Right atrium auricular region (tissue), 2 donors: ENCODE data around the gene LRBA. TPM values are rescaled to one million over a fixed set of nuclear protein-coding genes. Genes with fewer than 3 reads are reported as not detected.

Experiments used
- DNase-seq: peaks from one replicate; pipeline ENCODE4 v3.0.0-alpha.2; 2019; ENCODE audit warnings: low spot score
- H3K27ac ChIP-seq, 2 donors: fragments of 200-600 bp; sonication (generic); 1 replicate in 1 of 2; 2 replicates in 1 of 2; pipeline ENCODE4 v1.5.1; 2016 to 2019
- H3K27me3 ChIP-seq, 2 donors: fragments of 200-600 bp; sonication (generic); one replicate each; pipeline versions ENCODE4 v1.5.1 to v1.6.0; 2017 to 2019
- H3K36me3 ChIP-seq: fragments of 200-600 bp; sonication (generic); one replicate; pipeline ENCODE4 v1.5.1; 2016
- H3K4me1 ChIP-seq, 2 donors: fragments of 200-600 bp; sonication (generic); one replicate each; pipeline versions ENCODE4 v1.5.1 to v1.6.0; 2017 to 2019
- H3K4me3 ChIP-seq, 2 donors: fragments of 200-600 bp; sonication (generic); 1 replicate in 1 of 2; 2 replicates in 1 of 2; pipeline ENCODE4 v1.5.1; 2017 to 2019; ENCODE audit warnings: mild to moderate bottlenecking in 1 of 2, moderate library complexity in 1 of 2
- H3K9me3 ChIP-seq, 2 donors: fragments of 200-600 bp; sonication (generic); one replicate each; pipeline ENCODE4 v1.5.1; 2019
- total RNA-seq, 2 donors: library from RNA; depleted of rRNA; stranded (reverse); fragments of >200 nt; gene quantifications; one replicate each; pipeline ENCODE4 v1.1.0, GENCODE V29; 2016
- TF ChIP-seq, protein P1 (sequence below), 2 donors: fragments of 200-600 bp; sonication (generic); IDR thresholded peaks; one replicate each; pipeline ENCODE4 v1.5.1; 2019; ENCODE audit warnings: antibody characterized with exemption in 2 of 2

Gene LRBA
- total RNA-seq, 2 donors from 2014 or later: 20.8 to 37.7 TPM

DNA sequence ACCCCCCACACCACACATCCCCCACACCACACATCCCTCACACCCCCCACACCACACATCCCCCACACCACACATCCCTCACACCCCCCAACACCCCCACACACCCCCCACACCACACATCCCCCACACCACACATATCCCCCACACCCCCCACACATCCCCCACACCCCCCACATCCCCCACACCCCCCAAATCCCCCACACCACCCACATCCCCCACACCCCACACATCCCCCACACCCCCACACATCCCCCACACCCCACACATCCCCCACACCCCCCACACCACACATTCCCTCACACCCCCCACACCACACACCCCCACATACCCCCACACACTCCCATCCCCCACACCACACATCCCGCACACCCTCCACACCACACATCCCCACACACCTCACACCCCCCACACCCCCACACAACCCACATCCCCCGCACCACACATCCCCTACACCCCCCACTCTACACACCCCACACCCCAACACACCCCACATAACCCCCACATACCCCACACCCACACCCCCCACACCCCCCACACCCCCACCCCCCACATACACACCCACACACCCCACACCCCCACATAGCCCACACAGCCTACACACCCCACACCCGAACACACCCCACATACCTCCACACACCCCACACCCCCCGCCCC lies 764.0 kb downstream of the LRBA start:
- Histone ChIP-seq H3K27ac (no peak overlapping the region), H3K4me1 (no peaks in the 10 kb centered on the region), H3K36me3 (peaks cover 12% of the 10 kb centered on the region), H3K9me3 (no peaks in the 10 kb centered on the region), H3K27me3 (no peaks in the 10 kb centered on the region), H3K4me3 (no peak overlapping the region)
- no peak for DNase-seq
- TF ChIP-seq, protein P1, sequence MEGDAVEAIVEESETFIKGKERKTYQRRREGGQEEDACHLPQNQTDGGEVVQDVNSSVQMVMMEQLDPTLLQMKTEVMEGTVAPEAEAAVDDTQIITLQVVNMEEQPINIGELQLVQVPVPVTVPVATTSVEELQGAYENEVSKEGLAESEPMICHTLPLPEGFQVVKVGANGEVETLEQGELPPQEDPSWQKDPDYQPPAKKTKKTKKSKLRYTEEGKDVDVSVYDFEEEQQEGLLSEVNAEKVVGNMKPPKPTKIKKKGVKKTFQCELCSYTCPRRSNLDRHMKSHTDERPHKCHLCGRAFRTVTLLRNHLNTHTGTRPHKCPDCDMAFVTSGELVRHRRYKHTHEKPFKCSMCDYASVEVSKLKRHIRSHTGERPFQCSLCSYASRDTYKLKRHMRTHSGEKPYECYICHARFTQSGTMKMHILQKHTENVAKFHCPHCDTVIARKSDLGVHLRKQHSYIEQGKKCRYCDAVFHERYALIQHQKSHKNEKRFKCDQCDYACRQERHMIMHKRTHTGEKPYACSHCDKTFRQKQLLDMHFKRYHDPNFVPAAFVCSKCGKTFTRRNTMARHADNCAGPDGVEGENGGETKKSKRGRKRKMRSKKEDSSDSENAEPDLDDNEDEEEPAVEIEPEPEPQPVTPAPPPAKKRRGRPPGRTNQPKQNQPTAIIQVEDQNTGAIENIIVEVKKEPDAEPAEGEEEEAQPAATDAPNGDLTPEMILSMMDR (IDR thresholded peaks at IDR 0.05): no peak

DNA sequence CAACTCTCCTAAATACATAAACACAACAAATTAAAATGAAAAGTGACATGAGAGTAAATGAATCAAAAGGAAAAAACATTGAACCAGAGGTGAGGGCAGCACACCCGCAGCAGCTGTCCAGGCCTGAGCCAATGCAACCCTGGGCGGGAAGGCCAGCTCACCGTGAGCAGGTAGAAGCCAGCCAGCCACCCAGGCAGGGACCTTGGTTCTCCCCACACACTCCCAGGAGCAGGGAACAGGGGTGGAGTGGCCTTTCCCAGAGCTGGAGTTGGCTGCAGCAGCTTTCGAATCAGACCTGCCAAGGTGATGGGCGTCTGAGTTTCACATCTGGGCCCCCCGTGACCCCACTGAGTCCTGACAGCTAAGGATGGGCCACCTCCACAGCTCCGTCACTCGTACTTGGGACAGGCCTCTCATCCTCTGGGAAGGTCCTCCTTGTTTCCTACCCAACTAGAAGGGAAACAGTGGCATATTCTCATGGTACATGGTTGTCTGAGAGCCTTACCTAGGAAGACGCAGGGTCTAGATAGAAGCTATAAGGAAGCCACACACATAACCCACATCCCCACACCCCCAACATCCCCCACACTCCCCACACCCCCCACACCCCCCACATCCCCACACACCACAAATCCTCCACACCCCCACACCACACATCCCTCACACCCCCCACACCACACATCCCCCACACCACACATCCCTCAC lies 764.6 kb downstream of the LRBA start:
- H3K36me3 ChIP-seq: peaks cover 12% of the 10 kb centered on the region
- DNase-seq: no peak
- no peak overlapping the region for H3K27ac ChIP-seq
- H3K9me3 ChIP-seq: no peaks in the 10 kb centered on the region
- H3K27me3 ChIP-seq: no peaks in the 10 kb centered on the region
- H3K4me1 ChIP-seq: no peaks in the 10 kb centered on the region
- no peak overlapping the region for H3K4me3 ChIP-seq
- TF ChIP-seq, protein P1 (IDR thresholded peaks at IDR 0.05): no peak

DNA sequence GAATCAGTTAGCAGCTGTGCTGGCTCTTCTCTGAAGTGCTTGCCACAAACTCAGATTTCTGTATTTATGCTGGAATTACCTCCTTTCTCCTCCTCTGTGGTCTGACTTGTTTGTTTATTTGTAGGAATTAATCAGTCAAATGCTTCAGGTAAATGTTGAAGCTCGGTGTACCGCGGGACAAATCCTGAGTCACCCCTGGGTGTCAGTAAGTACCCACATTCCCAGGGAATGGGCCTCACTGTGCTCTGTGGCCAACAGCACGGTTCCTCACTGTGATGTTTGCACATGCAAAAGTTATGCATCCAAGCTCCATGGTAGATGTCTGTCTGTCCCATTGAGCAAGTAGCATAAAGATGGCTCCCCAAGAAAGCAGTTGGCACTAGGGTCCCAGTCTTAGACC lies 766.9 kb downstream of the LRBA start:
- TF ChIP-seq, protein P1 (IDR thresholded peaks at IDR 0.05): no peak
- H3K36me3 ChIP-seq: peaks cover 12% of the 10 kb centered on the region
- no peak overlapping the region for H3K27ac ChIP-seq
- DNase-seq: no peak
- H3K4me1 ChIP-seq: no peaks in the 10 kb centered on the region
- H3K4me3 ChIP-seq: no peak overlapping the region
- H3K9me3 ChIP-seq: no peaks in the 10 kb centered on the region
- no peaks in the 10 kb centered on the region for H3K27me3 ChIP-seq

DNA sequence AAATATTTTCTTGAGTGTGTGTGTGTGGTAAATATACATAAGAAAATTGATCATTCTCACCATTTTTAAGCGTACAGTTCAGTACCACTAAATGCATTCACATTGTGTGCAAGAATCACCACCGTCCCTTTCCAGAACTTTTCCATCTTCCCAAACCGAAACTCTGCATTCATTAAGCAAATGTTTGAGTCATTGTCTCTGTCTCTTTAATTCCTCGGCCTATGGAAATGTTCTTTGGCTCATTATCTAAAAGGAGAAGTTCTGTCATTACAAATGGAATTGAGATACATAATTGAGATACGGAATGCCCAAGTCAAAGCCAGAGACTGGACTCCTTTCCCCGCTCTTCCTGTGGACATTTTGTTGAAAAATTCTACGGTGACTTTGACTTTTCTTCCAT lies 767.9 kb downstream of the LRBA start:
- no peak for DNase-seq
- no peaks in the 10 kb centered on the region for H3K27me3 ChIP-seq
- no peaks in the 10 kb centered on the region for H3K9me3 ChIP-seq
- peaks cover 12% of the 10 kb centered on the region for H3K36me3 ChIP-seq
- H3K27ac ChIP-seq: no peak overlapping the region
- no peak overlapping the region for H3K4me3 ChIP-seq
- H3K4me1 ChIP-seq: no peaks in the 10 kb centered on the region
- TF ChIP-seq, protein P1 (IDR thresholded peaks at IDR 0.05): no peak

DNA sequence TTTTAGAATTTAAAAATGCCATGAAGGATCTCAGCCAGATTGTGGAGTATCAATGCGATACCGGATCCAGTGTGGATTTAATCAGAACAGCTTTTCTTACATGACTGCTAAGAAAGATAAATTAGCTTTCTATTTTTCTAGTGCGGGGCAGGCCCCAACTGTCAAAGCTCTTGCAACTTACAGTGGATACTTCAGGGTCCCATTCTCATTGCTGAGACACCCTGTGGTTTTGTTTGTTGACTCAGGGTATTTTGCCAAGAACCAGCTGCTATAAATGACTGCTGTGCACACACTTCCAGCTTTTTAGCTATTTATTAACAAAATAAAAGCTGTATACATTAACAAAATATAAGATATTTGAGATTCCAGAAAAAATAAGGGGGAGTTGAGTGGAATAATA lies 770.5 kb downstream of the LRBA start:
- no peak overlapping the region for H3K27ac ChIP-seq
- H3K36me3 ChIP-seq: peaks cover 8% of the 10 kb centered on the region
- H3K4me1 ChIP-seq: no peaks in the 10 kb centered on the region
- no peaks in the 10 kb centered on the region for H3K27me3 ChIP-seq
- no peak for DNase-seq
- H3K9me3 ChIP-seq: no peaks in the 10 kb centered on the region
- TF ChIP-seq, protein P1 (IDR thresholded peaks at IDR 0.05): no peak
- no peak overlapping the region for H3K4me3 ChIP-seq
